MCF 10A (cell line): ENCODE measurements around the gene CDH18. TPM values are rescaled to one million over a fixed set of nuclear protein-coding genes. Genes with fewer than 3 reads are reported as not detected.
A peak's percentile ranks its signal among the peaks of the same experiment; 100 is the strongest.

Experiments
- BruUV-seq: library from RNA; stranded (reverse); fragments of 400-500 nt; replicated peaks from 2 replicates; lab custom pipeline; 2021; lab: Mats Ljungman, UMichigan
- CTCF ChIA-PET: fragments of 300-600 bp; sonication (Branson Sonifier 250); formaldehyde crosslinking; extraction: SDS; loops from one replicate; lab custom pipeline; 2021; ENCODE audit warnings: antibody characterized with exemption, inconsistent platforms; lab: Yijun Ruan, JAX
- POLR2A ChIA-PET: fragments of 300-600, 350-650 bp; sonication (Branson Sonifier 250); formaldehyde crosslinking; extraction: SDS; loops from one replicate; lab custom pipeline; 2020; ENCODE audit warnings: antibody characterized with exemption, inconsistent platforms; lab: Yijun Ruan, JAX
- DNase-seq: peaks from one replicate; pipeline ENCODE4 v3.0.0-alpha.2; 2018; ENCODE audit not compliant: unreplicated experiment
- H3K27ac Mint-ChIP-seq: one replicate; pipeline ENCODE4 v1.8.0; 2022; ENCODE audit warnings: mild to moderate bottlenecking, low read depth, mixed read lengths; ENCODE audit not compliant: unreplicated experiment
- H3K27me3 Mint-ChIP-seq: one replicate; pipeline ENCODE4 v1.8.0; 2022; ENCODE audit warnings: mixed read lengths; ENCODE audit not compliant: insufficient read depth, unreplicated experiment
- H3K36me3 Mint-ChIP-seq: one replicate; pipeline ENCODE4 v1.8.0; 2022; ENCODE audit warnings: mild to moderate bottlenecking, moderate library complexity, mixed read lengths; ENCODE audit not compliant: insufficient read depth, unreplicated experiment
- H3K4me1 Mint-ChIP-seq: one replicate; pipeline ENCODE4 v1.8.0; 2022; ENCODE audit warnings: mixed read lengths; ENCODE audit not compliant: insufficient read depth, unreplicated experiment
- H3K4me3 Mint-ChIP-seq: one replicate; pipeline ENCODE4 v1.8.0; 2022; ENCODE audit warnings: mild to moderate bottlenecking, moderate library complexity, mixed read lengths; ENCODE audit not compliant: unreplicated experiment
- H3K9me3 Mint-ChIP-seq: one replicate; pipeline ENCODE4 v1.8.0; 2022; ENCODE audit warnings: mixed read lengths; ENCODE audit not compliant: unreplicated experiment
- CTCF ChIP-seq: fragments of 200-600 bp; IDR thresholded peaks from one replicate; pipeline ENCODE4 v1.8.0; 2022; ENCODE audit warnings: antibody characterized with exemption, mild to moderate bottlenecking; ENCODE audit not compliant: unreplicated experiment
- intact Hi-C: fragments of 100-400 bp; cut with micrococcal nuclease; formaldehyde crosslinking; loops from 2 replicates; pipeline ENCODE4 v1.14.1; 2022
- total RNA-seq: library from RNA; stranded (reverse); gene quantifications from 2 replicates; pipeline ENCODE4 v1.2.3, GENCODE V29; 2022

The CDH18 gene
- total RNA-seq, 1 experiment from 2014 or later = not detected

GRCh38 chr5:19886123-19886917, 101.7 kb downstream of the CDH18 start:
- Mint-ChIP-seq H3K9me3 (no peaks in the 10 kb centered on the region), H3K27me3 (no peaks in the 10 kb centered on the region), H3K4me1 (peaks cover 19% of the 10 kb centered on the region), H3K4me3 (peak overlapping the region; percentile 28), H3K36me3 (no peaks in the 10 kb centered on the region), H3K27ac (no peak overlapping the region)
- TF ChIP-seq CTCF = no peak
- peak; percentile 42 for DNase-seq
- BruUV-seq = no TSS peak
- ChIA-PET CTCF (interaction anchor here (0.8 kb wide), 1 partner anchor 9 kb away, joined by 3 read pairs; no protein-coding TSS in a partner anchor), POLR2A (interaction anchor here (0.5 to 0.9 kb wide), 2 partner anchors 17 to 30 kb away, joined by 3 to 4 read pairs; no protein-coding TSS in a partner anchor)
- intact Hi-C loops = no loop called here

GRCh38 chr5:19885040-19885824, 102.8 kb downstream of the CDH18 start:
- H3K9me3 Mint-ChIP-seq = no peaks in the 10 kb centered on the region
- peaks cover 13% of the 10 kb centered on the region for H3K4me1 Mint-ChIP-seq
- no peaks in the 10 kb centered on the region for H3K27me3 Mint-ChIP-seq
- intact Hi-C loops = no loop called here
- no peak for DNase-seq
- no peaks in the 10 kb centered on the region for H3K36me3 Mint-ChIP-seq
- CTCF ChIA-PET = no interaction called here
- POLR2A ChIA-PET = interaction anchor here (0.5 to 0.9 kb wide), 2 partner anchors 16 to 101 kb away, joined by 3 to 6 read pairs; no protein-coding TSS in a partner anchor
- no TSS peak for BruUV-seq
- no peak for TF ChIP-seq CTCF
- H3K27ac Mint-ChIP-seq = no peak overlapping the region
- H3K4me3 Mint-ChIP-seq = no peak overlapping the region

- H3K4me3 Mint-ChIP-seq = no peak overlapping the region
- no peak for TF ChIP-seq CTCF
- ChIA-PET CTCF (no interaction called here), POLR2A (interaction anchor here (0.6 kb wide), 1 partner anchor 288 kb away, joined by 3 read pairs; no protein-coding TSS in a partner anchor)
- H3K27me3 Mint-ChIP-seq = no peaks in the 10 kb centered on the region
- no peak overlapping the region for H3K27ac Mint-ChIP-seq
- H3K4me1 Mint-ChIP-seq = peaks cover 6% of the 10 kb centered on the region
- intact Hi-C loops = no loop called here
- H3K9me3 Mint-ChIP-seq = no peaks in the 10 kb centered on the region
- BruUV-seq = no TSS peak
- DNase-seq = no peak
- H3K36me3 Mint-ChIP-seq = no peaks in the 10 kb centered on the region
These were observed 107.1 kb downstream of the CDH18 start for GRCh38 chr5:19880859-19881436.
